ENCODE results near the gene PXYLP1.
"Not testable (repeated sequence)": the region's sequence is repeated elsewhere in the genome, so short reads cannot be mapped to it uniquely, and the experiment has no call there.

PXYLP1 gene

DNA sequence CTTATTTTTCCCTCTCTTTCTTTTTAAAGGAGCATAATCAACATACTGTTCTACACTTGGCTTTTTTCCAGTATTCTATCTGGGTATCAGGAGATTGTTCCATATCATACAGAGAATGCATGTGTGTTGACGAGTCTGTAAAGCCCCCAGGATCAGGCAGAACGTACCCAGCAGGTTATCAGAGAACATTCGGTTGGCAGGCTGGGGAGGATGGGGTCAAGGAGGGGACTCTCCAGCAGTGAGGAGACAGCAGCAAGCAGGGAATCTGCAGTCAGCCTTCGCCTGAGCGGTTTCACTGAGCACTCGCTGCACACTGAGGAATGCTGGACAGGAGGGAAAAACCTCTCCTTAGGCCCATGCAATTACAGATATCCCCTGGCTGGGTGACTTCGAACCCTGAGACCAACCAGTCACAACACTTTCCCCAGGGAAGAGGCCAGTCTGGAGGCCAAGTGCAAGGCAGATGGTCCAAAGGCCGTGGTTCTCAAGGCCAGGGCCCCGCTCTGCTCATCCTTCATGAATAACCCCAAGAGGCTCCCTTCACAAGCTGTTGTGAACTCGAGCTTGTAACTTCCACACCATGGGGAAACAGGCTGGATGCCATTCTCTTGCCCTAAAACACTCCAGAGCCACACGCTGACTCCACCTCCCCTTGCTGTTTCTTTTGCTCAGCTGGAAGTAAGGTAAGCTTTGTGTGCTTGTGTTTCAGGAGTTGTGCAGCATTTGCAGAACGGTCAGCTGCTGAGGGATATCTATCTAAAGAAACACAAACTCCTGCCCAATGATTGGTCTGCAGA lies 60.1 kb downstream of the PXYLP1 start:
- no peak for DNase-seq (ENCODE audit: low read depth in 1 of 2, low spot score in 1 of 2)

DNA sequence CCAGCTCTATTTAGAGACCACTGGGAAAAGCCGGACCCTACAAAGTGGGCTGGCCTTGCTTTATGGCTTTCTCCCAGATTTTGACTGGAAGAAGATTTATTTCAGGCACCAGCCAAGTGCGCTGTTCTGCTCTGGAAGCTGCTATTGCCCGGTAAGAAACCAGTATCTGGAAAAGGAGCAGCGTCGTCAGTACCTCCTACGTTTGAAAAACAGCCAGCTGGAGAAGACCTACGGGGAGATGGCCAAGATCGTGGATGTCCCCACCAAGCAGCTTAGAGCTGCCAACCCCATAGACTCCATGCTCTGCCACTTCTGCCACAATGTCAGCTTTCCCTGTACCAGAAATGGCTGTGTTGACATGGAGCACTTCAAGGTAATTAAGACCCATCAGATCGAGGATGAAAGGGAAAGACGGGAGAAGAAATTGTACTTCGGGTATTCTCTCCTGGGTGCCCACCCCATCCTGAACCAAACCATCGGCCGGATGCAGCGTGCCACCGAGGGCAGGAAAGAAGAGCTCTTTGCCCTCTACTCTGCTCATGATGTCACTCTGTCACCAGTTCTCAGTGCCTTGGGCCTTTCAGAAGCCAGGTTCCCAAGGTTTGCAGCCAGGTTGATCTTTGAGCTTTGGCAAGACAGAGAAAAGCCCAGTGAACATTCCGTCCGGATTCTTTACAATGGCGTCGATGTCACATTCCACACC lies 60.9 kb downstream of the PXYLP1 start:
- DNase-seq (ENCODE audit: low read depth in 1 of 2, low spot score in 1 of 2), result no peak

DNA sequence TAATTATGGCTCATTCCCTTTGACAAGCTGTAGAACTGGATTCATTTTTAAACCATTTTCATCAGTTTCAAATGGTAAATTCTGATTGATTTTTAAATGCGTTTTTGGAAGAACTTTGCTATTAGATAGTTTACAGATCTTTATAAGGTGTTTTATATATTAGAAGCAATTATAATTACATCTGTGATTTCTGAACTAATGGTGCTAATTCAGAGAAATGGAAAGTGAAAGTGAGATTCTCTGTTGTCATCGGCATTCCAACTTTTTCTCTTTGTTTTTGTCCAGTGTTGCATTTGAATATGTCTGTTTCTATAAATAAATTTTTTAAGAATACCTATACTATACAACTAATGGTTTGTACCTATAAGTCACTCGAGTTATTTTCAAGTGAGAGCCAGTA lies 62.7 kb downstream of the PXYLP1 start:
- DNase-seq (ENCODE audit: low read depth in 1 of 2, low spot score in 1 of 2), result no peak

DNA sequence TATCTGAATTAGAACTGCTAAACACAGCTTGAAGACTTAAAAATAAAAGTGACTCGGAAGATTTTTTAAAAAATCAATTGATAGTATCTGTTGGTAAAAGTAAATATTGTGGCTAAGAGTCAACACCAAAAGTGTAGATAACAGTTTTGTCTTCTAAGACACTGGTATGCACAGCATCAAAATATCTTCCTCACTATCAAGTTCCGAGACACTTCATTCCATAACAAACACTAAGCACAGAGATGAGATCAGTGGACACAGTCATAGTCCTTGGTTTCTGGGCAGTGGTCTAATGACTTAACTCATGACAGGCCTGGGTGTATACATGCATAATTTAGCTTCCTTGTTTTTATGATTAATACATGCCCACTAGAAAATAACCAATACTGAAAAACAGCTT lies 63.2 kb downstream of the PXYLP1 start:
- DNase-seq (ENCODE audit: low read depth in 1 of 2, low spot score in 1 of 2), result no peak

DNA sequence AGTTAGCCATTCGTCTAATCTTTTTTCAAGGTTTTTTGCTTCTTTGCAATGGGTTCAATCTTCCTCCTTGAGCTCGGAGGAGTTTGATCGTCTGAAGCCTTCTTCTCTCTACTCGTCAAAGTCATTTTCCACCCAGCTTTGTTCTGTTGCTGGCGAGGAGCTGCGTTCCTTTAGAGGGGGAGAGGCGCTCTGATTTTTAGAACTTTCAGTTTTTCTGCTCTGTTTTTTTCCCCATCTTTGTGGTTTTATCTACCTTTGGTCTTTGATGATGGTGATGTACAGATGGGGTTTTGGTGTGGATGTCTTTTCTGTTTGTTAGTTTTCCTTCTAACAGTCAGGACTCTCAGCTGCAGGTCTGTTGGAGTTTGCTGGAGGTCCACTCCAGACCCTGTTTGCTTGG lies 68.8 kb downstream of the PXYLP1 start:
- DNase-seq (ENCODE audit: low read depth in 1 of 2, low spot score in 1 of 2), result not testable (repeated sequence)

DNA sequence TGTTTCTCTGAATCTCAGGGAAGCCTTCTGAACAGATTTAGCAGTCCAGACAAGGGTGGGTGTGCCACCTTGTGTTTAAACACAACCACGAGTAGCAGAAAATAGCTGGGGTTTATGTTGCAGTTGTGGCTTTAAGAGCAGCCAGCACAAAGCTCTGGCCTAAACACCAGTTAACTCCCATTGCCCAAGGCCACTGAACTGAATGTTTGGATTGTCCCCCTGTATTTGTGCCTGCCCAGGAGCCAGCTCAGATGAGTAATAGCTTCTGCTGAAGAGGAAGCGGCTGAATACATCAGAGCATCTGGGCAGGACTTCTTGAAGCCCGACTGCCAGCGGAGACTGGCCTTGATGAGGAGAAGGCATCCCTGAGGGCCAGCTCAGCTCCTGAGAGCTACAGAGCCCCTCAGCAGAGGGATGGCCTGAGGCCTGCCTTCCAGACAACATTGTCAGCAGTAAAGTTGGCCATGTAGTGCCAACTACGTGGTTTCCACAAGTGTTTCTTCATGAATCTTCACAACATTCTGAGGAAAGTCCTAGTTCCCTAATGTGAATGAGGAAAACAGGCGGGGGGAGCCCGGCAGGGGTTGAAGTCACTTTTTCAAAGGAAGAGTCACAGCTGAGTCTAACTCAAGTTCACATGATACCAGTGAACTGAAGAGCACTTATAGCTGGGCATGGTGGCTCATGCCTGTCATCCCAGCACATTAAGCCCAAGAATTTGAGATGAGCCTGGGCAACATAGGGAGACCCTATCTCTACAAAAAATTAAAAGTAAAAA lies 70.9 kb downstream of the PXYLP1 start:
- DNase-seq (ENCODE audit: low read depth in 1 of 2, low spot score in 1 of 2), result no peak

DNA sequence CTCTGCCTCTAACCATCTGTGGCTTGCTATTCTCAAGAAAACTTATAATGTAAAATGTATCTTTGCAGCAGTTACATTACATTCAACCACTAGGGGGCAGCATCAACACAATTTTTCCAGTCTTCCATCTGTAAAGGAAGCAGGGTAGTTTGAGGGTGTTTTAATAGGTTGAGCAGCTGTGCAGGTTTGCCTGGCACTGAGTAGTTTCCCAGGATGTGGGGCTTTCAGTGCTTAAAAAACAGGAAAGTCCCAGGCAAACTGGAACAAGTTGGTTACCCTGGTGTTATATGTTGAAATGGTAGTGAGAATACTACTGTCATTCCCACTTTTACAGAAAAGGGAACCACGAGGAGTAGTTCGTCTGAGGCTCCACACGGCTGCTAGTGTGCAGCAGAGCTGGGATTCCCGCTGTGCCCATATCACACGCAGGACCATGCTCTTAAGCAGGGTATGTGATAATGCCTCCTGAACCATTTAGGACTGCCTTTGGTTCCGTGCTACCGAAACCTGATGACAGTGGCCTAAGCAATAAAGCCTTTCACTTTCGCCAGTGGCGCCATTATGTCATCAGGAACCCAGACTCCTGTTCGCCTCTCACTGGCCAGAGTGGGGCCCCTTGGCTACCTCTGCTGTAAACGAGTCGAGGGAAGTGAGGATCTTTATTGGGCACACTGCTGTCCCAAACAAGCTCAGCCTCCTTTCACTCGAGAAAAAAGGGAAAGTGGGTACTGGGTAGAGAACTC lies 72.0 kb downstream of the PXYLP1 start:
- DNase-seq (ENCODE audit: low read depth in 1 of 2, low spot score in 1 of 2), result peak in 1 of 2 donors; percentile 31

DNA sequence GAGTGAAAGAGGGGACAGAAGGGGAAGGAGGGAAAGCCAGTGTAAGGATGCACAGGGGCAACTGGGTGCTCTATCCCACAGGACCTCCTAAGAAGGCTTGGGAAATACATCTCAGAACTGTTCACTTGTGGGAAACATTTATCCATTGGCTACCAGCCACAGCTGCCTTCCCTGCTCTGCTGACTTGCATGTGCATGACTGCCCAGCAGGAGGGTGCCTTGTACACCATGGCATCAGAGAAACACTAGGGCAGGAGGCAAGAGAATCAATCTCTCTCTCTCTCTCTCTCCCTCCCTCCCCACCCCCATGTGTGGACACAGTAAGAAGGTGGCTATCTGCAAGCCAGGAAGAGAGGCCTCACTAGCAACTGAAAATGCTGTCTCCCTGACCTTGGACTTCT lies 73.8 kb downstream of the PXYLP1 start:
- DNase-seq (ENCODE audit: low read depth in 1 of 2, low spot score in 1 of 2), result no peak

DNA sequence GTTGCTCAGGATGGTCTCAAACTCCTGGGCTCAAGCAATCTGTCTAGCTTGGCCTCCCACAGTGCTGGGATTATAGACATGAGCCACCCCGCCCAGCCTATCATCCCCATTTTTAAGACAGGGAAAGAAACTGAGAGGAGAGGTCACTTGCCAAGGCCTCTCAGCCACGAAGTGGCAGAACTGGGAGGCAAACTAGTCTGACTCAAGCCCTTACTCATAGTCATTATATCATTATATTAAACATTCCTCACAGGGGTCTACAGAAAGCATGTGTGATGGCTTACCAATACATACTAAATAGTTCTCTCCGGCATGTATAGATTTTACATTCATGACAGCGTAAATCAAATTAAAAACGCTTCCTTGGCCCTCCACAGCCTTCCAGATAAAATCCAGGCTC lies 74.7 kb downstream of the PXYLP1 start:
- no peak for DNase-seq (ENCODE audit: low read depth in 1 of 2, low spot score in 1 of 2)

DNA sequence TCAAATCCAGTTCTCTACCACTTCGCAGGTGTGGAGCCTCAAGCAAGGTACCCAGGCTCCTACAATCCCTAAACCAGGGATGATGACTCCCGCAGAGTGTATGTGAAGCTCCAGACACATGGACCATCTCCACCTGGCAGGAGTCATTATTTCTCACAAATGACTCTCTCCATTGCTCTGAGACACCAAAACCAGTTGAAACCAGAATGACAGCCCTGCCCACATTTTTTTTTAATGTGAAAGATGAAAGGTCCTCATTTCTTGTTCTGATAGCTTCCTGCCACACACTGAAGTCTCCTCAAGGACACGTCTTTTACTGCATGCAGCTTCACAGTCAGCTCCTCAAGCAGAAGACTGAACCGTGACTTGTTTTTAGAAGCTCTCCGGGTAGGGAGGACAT lies 75.3 kb downstream of the PXYLP1 start:
- DNase-seq (ENCODE audit: low read depth in 1 of 2, low spot score in 1 of 2), result no peak

DNA sequence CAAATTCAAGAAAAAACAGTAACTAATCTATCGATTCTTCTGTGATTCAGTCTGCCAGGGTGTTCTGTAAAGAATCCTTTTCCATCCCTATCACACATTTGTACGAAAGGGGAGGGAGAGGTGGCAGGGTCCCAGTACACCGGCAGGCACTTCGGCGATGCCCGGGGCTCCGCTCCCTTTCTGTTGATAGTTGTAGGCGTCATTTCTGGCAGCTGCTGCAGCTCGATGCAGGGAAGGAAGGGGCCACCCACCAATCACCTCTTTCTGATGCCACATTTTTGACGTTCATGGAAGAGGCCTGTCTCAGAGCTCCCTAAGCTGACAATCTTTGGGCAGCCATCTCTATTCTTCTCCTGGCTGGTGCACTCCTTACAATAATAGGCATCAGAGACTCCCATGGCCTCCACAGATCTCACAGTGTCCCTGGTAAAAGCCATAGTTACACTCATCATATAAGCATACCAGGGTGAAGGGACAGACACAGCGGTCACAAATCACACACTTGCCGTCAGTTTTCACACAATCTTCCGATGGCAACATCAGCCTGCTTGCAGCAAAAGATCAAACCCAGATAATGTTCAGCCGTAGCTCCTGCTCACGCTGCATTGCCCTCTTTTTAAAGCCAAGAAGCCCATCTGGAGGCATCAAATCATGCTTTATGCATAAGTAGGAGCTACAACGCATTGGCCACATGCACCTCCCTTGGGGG lies 75.9 kb downstream of the PXYLP1 start:
- no peak for DNase-seq (ENCODE audit: low read depth in 1 of 2, low spot score in 1 of 2)

DNA sequence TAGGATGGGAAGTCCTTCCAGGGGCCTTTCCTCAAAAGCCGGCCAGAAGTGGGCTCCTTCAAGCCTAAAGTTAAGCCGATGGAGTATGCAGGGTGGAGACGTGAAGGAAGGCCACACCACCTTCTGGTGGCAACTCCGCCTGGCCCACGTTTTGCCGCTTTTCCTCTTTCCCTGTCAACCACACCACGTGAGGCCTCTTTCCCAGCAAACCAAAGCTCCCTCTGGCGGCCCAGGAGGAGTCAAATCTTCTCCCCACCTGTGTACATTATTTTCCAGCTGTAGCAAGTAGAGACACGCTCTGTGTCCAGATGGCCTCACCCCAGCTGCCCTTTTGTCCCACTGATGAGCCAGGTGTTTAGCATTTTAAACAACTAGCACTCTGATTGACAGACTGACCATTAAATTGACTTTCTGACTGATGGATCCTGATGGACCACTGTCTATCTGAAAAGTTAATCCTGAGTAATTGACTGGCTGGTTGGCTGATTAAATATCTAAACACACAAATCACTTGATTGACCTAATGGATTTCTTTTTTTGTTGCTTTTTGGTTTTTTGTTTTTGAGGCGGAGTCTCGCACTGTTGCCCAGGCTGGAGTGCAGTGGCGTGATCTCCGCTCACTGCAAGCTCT lies 77.1 kb downstream of the PXYLP1 start:
- DNase-seq (ENCODE audit: low read depth in 1 of 2, low spot score in 1 of 2), result no peak

DNA sequence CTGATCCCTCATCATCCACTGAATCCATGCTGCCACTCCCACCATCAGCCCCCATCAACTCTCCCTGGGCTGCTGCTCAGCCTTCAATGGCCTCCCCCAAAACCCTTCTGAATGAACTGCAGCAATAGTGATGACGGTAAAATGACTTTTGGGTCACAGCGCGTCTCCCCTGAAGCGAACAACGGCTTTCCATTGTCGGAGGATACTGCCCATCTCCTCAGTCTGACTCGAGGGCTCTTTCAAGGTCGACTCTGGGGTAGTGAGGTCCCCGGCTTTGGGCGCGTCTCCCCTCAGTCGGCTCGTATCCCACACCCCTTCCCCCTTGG lies 79.5 kb downstream of the PXYLP1 start:
- DNase-seq (ENCODE audit: low read depth in 1 of 2, low spot score in 1 of 2), result no peak

DNA sequence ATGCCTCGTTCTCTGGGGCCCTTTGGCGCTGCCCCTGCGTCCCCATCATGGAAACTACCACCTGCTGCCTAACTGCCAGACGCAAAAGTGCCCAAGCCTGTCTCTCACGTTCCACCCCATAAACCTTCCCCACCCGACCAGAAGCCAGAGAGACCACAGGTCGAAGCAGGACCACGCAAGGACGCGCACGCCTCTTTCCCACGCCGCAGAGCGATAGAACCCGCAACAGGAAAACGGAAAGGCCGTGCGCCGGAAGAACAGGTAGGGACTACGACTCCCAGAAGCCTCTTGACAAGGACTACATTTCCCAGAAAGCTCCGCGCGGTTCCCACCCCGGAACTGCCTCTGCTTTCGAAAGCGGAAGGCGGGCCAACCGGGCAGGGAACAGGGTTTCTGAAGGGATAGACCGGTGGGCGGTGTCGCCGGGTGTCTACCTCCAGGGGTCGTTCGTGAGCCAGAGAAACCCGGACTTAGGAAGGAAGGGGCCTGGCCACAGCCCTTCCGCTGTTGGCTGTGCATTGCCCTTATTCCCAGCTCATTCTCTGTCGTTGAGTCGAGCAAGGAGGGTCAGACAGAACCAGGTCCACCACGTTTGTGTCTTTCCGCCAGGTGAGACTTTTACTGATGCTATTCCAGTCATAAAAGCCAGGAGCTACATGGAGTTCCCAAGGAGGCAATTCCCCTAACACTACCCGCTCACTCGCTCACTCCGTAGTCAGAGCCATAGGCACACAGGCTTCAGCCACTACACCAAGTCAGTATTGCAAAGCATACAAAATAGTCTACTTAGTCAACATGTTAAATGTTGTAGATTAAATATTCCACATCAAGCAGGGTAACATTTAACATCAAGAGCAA lies 80.1 kb downstream of the PXYLP1 start:
- DNase-seq (ENCODE audit: low read depth in 1 of 2, low spot score in 1 of 2), result peak; percentile 90 to 92

DNA sequence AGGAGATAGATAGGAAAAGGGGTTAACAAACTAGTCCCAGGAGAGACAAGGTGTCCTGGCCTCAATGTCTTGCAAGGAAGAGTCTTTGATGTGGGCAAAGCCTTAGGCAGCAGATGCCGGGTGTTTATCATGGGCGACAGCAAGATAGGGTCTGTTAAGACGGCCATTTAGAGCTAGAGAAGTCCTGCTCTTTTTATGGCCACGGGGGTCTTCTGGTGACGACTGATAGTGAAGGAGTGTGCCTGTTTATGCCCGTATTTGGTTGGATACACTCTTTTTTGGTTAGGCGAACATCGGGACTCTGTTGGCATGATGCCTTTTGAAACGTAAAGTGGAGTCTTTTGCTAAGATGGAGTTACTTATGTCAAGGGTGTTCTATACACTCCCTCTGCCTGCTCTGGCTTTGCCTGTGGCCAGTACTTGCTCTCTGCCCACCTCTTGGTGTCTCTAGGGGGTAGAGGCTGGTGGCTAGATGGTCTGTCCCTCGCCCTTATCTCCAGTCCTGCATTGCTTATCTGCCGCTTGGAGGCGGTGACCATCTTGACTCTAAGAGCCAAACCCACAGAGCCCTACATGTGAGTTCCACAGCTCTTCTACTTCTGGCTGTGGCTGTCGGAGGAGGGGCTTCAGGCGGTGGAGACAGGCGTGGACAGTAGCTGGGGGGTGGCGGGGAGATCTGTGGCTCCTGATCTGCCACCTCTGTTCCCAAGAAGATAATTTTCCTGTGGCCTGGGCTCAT lies 80.9 kb downstream of the PXYLP1 start:
- no peak for DNase-seq (ENCODE audit: low read depth in 1 of 2, low spot score in 1 of 2)

DNA sequence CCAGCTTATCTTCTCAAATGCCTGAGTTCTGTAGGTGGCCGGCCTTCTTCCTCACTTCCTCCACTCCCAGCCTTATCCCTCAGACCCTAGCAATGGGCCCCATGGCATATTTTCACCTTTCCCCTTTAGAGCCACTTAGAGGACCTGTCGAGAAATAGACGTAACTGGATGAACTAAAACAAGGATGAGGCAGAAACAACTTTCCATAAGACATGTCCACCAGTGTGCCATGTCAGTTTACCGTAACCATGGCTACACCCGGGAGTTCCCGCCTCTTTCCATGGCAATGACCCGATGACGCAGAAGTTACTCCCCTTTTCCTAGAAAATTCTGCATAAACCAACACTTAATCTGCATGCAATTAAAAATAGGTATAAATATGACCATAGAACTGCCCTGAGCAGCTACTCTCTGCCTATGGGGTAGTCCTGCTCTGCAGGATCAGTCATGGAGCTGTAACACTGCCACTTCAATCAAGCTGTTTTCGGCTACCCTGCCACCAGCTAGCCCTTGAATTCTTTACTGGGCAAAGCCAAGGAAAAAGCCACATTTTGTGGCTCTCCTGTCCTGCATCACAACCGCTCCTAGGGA lies 81.6 kb downstream of the PXYLP1 start:
- DNase-seq (ENCODE audit: low read depth in 1 of 2, low spot score in 1 of 2), result no peak

DNA sequence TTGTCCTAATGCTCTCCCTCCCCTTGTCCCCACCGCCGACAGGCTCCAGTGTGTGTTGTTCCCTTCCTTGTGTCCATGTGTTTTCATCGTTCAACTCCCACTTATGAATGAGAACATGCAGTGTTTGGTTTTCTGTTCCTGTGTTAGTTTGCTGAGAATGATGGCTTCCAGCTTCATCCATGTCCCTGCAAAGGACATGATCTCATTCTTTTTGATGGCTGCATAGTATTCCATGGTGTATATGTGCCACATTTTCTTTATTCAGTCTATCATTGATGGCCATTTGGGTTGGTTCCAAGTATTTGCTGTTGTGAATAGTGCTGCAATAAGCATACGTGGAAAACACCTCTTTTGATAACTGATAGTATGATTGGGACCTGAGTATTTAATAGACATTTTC lies 82.8 kb downstream of the PXYLP1 start:
- not testable (repeated sequence) for DNase-seq (ENCODE audit: low read depth in 1 of 2, low spot score in 1 of 2)

DNA sequence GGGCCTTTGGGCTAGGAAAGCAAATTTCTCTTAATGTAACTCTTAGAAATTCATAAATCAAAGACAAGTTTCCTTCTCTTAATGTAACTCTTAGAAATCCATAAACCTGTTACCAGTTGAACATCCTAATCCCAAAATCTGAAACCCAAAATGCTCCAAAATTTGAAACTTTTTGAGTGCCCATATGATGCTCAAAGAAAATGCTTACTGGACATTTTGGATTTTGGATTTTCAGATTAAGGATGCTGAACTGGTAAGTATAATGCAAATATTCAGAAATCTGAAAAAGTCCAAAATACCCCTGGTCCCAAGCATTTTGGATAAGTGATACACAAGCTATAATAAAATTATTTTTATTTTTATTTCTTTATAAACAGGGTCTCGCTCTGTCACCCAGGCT lies 85.2 kb downstream of the PXYLP1 start:
- DNase-seq (ENCODE audit: low read depth in 1 of 2, low spot score in 1 of 2), result no peak
